ENCODE results near the gene PODXL2.
A peak's percentile ranks its signal among the peaks of the same experiment; 100 is the strongest.

PODXL2 gene

GRCh38 chr3:127688416-127689265 is 59.7 kb downstream of the PODXL2 start:
- Mint-ChIP-seq H3K4me1 (ENCODE audit: low read depth) (peaks cover 5% of the 10 kb centered on the region), H3K9me3 (no peaks in the 10 kb centered on the region), H3K27ac (no peak overlapping the region), H3K27me3 (no peaks in the 10 kb centered on the region), H3K4me3 (no peak overlapping the region), H3K36me3 (ENCODE audit: low read depth) (no peaks in the 10 kb centered on the region)
- DNase-seq = peak; percentile 13

GRCh38 chr3:127689266-127689860 is 60.4 kb downstream of the PODXL2 start:
- Mint-ChIP-seq H3K36me3 (ENCODE audit: low read depth) (no peaks in the 10 kb centered on the region), H3K4me3 (no peak overlapping the region), H3K27me3 (no peaks in the 10 kb centered on the region), H3K9me3 (no peaks in the 10 kb centered on the region), H3K27ac (no peak overlapping the region), H3K4me1 (ENCODE audit: low read depth) (no peaks in the 10 kb centered on the region)
- DNase-seq = peak; percentile 11

DNA sequence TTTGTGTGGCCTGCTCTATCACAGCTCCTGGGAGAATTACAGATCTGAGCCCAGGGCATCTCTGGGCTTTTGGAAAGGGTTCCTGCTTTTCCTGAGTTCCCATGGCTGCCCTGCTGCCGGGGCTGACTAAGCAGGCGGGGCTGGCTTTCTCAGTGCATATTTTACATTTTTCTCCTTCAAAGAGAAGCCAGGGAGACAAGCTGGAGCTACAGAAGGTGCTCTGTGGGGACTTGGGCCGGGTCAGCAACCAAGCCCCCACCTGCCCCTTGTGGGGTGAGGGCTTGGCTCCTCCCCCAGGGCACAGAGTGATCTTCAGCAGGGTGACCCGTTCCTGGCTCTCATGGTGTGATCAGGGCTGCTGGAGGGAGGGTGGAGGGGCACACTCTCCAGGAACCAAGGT is 61.1 kb downstream of the PODXL2 start:
- no peaks in the 10 kb centered on the region for H3K9me3 Mint-ChIP-seq
- DNase-seq = no peak
- H3K27ac Mint-ChIP-seq = no peak overlapping the region
- no peaks in the 10 kb centered on the region for H3K27me3 Mint-ChIP-seq
- H3K4me1 Mint-ChIP-seq (ENCODE audit: low read depth) = no peaks in the 10 kb centered on the region
- no peaks in the 10 kb centered on the region for H3K36me3 Mint-ChIP-seq (ENCODE audit: low read depth)
- H3K4me3 Mint-ChIP-seq = no peak overlapping the region

DNA sequence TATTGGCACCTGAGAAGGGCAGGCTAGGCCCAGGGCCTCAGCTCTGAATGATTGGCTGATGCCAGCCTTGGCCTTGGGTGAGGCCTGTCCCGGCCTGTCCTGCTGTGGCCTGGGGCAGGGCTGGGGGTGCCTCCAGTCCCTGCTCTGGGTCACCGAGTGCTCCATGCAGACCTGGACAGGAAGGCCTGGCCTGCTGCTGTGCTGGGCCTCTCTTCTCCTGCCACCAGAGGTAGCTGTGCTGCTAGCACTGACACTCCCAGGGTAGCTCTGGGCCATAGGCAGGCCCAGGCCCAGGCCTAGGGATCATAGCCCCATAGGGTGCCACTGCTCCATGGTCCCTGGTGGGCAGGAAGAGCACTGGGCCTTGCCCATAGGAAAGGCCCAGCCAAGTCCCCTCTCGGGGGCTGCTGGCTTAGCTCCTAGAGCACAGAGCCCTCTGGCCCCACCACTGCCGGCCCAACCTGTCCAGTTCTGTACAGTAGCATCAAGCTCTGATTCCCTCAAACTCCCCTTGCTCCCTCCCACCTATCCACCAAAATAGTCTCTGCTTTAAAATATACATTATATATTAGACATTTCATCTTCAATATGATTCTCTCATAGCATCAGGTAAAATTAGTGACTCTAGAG is 62.0 kb downstream of the PODXL2 start:
- Mint-ChIP-seq H3K9me3 (no peaks in the 10 kb centered on the region), H3K4me1 (ENCODE audit: low read depth) (no peaks in the 10 kb centered on the region), H3K27ac (no peak overlapping the region), H3K27me3 (no peaks in the 10 kb centered on the region), H3K4me3 (no peak overlapping the region), H3K36me3 (ENCODE audit: low read depth) (no peaks in the 10 kb centered on the region)
- DNase-seq = no peak

- no peak overlapping the region for H3K27ac Mint-ChIP-seq
- H3K27me3 Mint-ChIP-seq = no peaks in the 10 kb centered on the region
- no peaks in the 10 kb centered on the region for H3K9me3 Mint-ChIP-seq
- no peaks in the 10 kb centered on the region for H3K4me1 Mint-ChIP-seq (ENCODE audit: low read depth)
- no peak for DNase-seq
- H3K36me3 Mint-ChIP-seq (ENCODE audit: low read depth) = no peaks in the 10 kb centered on the region
- H3K4me3 Mint-ChIP-seq = no peak overlapping the region
These were observed 62.5 kb downstream of the PODXL2 start for GRCh38 chr3:127691489-127691888.

- H3K36me3 Mint-ChIP-seq (ENCODE audit: low read depth) = no peaks in the 10 kb centered on the region
- H3K9me3 Mint-ChIP-seq = no peaks in the 10 kb centered on the region
- H3K27me3 Mint-ChIP-seq = no peaks in the 10 kb centered on the region
- DNase-seq = no peak
- H3K4me3 Mint-ChIP-seq = no peak overlapping the region
- no peaks in the 10 kb centered on the region for H3K4me1 Mint-ChIP-seq (ENCODE audit: low read depth)
- H3K27ac Mint-ChIP-seq = no peak overlapping the region
These were observed 63.0 kb downstream of the PODXL2 start for GRCh38 chr3:127691974-127692373.

DNA sequence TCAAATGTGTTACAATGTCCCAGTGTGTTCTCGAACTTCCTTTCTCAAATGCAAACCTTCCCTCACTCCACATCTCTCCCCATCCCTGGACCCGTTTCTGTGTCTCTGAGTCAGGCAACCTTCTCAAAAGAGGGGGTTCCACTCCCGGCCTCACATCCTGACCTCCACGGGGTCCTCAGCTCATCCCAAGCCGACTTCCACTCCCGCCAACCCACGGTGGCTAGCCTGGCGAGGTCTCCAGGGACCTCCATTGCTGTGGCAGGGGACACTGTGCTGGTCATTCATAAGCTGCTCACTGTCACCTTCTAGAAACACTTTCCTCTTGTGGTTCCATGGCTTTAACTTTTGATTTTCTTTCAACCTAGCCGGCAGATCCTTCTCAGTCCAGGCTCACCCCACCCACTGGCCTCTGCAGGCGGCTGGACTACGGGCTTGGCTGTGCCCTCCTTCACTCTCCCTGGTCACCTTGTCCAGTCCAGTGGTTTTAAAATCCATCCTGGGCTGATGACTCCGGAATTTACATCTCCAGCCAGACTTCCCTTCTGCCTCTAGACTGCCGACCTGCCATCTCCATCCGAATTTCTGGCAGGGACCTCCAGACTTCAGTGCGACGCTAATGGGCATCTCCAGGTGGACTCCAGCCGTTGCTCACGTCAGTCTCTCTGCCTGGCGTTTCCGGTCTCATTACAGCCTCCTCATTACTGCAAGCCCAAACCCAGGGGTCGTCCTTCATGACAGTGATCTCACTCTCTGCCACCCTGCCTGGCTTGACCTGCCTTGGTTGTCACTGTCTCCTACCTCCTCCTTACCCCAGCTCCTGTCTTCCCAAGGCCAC is 63.7 kb downstream of the PODXL2 start:
- Mint-ChIP-seq H3K9me3 (no peaks in the 10 kb centered on the region), H3K4me3 (no peak overlapping the region), H3K4me1 (ENCODE audit: low read depth) (no peaks in the 10 kb centered on the region), H3K36me3 (ENCODE audit: low read depth) (no peaks in the 10 kb centered on the region), H3K27me3 (no peaks in the 10 kb centered on the region), H3K27ac (no peak overlapping the region)
- no peak for DNase-seq

DNA sequence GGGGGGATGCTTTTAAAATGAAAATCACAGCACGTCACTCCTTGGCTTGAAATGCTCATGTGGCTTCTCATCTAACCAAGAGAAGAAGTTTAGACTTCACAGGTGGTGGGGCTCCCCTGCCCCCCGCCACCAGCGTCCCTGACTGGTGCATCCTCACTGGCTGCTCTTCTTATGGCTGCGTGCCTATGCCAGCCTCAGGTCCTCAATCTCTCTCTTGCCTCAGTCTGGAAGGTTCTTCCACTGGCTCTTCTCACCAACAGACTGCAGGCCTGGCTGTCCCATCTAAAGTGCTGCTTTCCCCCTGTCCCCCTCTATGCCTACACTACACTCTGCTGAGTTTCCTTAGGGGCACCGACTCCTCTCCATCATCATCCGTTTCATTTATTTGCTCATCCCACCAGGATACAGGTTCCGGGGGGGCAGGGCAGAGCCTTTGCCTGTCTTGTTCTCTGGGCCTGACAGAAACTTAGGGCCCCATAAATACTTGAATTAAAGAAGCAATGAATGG is 64.4 kb downstream of the PODXL2 start:
- Mint-ChIP-seq H3K27me3 (no peaks in the 10 kb centered on the region), H3K9me3 (no peaks in the 10 kb centered on the region), H3K4me1 (ENCODE audit: low read depth) (no peaks in the 10 kb centered on the region), H3K36me3 (ENCODE audit: low read depth) (no peaks in the 10 kb centered on the region), H3K27ac (no peak overlapping the region), H3K4me3 (no peak overlapping the region)
- no peak for DNase-seq

GRCh38 chr3:127694467-127695215 is 65.7 kb downstream of the PODXL2 start:
- Mint-ChIP-seq H3K36me3 (ENCODE audit: low read depth) (no peaks in the 10 kb centered on the region), H3K4me3 (no peak overlapping the region), H3K27ac (no peak overlapping the region), H3K4me1 (ENCODE audit: low read depth) (no peaks in the 10 kb centered on the region), H3K27me3 (no peaks in the 10 kb centered on the region), H3K9me3 (no peaks in the 10 kb centered on the region)
- DNase-seq = peak; percentile 42

GRCh38 chr3:127697551-127698240 is 68.7 kb downstream of the PODXL2 start:
- H3K36me3 Mint-ChIP-seq (ENCODE audit: low read depth) = no peaks in the 10 kb centered on the region
- no peaks in the 10 kb centered on the region for H3K4me1 Mint-ChIP-seq (ENCODE audit: low read depth)
- peak; percentile 51 for DNase-seq
- H3K4me3 Mint-ChIP-seq = no peak overlapping the region
- H3K27me3 Mint-ChIP-seq = no peaks in the 10 kb centered on the region
- no peak overlapping the region for H3K27ac Mint-ChIP-seq
- H3K9me3 Mint-ChIP-seq = no peaks in the 10 kb centered on the region

DNA sequence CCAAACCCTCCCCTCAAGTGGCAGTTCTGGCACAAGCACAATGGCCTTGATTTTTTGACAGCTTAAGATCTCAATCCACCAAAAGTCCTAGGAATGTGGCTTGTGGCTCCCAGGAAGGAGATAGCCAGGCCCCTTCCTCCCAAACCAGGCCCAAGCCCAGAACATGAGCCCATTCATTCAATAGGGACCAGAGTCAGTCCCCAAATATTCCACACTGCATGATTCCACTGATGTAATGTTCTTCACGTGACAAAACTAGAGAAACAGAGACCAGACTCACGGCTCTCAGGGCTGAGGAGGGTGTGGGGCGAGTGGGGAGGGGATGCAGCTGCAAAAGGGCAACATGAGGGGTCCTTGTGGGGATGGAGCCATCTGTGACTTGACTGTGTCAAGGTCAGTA is 69.3 kb downstream of the PODXL2 start:
- H3K9me3 Mint-ChIP-seq = no peaks in the 10 kb centered on the region
- no peak for DNase-seq
- no peaks in the 10 kb centered on the region for H3K36me3 Mint-ChIP-seq (ENCODE audit: low read depth)
- H3K27ac Mint-ChIP-seq = no peak overlapping the region
- H3K27me3 Mint-ChIP-seq = no peaks in the 10 kb centered on the region
- H3K4me3 Mint-ChIP-seq = no peak overlapping the region
- no peaks in the 10 kb centered on the region for H3K4me1 Mint-ChIP-seq (ENCODE audit: low read depth)

DNA sequence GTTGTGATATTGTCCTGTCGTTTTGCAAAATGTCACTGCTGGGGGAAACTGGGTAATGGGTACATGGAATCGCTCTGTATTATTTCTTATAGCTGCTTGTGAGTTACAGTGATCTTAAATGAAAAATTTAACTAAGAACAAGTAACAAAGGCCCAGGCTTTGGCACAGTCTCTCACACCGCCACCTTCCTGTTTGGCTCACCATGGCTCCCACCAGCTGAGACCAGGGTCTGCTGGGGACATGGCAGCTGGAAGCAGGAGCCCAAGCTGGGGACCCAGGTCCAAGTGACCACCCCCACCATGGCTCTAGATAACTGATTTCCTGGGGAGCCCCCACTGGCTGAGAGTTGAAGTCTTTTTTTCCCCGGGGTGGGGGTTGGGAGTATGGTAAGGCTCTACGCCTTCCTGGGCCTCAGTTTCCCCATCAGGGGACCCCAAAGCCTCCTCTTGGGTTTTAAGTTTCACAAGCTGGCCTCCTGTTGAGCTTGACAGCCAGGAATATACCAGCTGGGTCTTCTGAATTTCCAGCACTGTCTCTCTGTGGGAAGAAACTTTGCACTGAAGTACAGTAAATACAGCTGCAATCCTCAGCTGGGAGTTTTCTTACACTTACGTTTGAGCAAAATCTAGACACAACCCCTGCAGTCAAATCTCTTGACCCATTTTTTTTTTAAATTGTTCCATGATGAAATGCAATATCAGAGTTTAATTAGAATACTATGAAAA is 69.9 kb downstream of the PODXL2 start:
- no peak for DNase-seq
- Mint-ChIP-seq H3K4me1 (ENCODE audit: low read depth) (no peaks in the 10 kb centered on the region), H3K27ac (no peak overlapping the region), H3K9me3 (peaks cover 3% of the 10 kb centered on the region), H3K27me3 (peaks cover 5% of the 10 kb centered on the region), H3K4me3 (no peak overlapping the region), H3K36me3 (ENCODE audit: low read depth) (no peaks in the 10 kb centered on the region)

Measured in activated T-cell treated with anti-CD3 and anti-CD28 coated beads, Interleukin-2, amount 50 U/mL, for 24 hours (primary cell).